ENCODE results near the gene HDLBP. TPM values are rescaled to one million over a fixed set of nuclear protein-coding genes. Genes with fewer than 3 reads are reported as not detected.

HDLBP gene
- total and polyA plus RNA-seq, 8 donors: 273 to 996 (median 749) TPM

DNA sequence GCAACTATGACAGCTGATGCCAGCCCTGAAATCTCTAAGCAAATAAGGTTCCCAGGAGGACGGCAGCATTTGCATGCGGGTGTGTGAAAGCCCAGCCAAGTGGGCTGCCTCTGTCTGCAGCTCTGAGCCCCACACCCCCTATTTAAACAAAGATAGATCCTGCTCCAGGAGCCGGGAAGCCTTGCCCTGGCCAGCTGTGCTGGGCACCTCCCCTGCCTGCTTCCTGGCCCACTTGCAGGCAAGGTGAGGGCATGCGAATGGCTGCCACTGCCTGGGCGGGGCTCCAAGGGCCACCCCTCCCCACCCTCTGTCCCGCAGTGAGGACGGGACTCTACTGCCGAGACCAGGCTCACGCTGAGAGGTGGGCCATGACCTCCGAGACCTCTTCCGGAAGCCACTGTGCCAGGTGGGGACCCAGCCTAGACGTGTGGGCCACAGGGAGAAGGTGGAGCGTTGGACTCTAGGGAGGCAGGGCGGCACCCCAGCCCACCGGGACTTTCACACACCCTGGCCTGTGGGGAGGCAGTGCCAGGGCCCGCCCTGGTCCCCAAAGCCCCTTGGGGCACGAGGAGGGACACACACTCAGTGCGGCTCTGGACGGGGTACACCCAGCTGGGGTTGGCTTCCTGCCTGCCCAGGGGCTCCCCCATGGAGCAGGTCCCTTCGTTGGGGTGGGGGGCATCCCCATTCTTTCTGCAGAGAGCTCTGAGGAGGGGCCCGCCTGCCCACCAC, 126.9 kb downstream of the HDLBP start, which contains the start of gene ANO7:
Gene ANO7, plus strand, starts transcription at position 317 of the 732 bp plus-strand sequence. CDS start 1,387 bp downstream, outside the sequence.
- ATAC-seq (peak in 2 of 4 donors; percentile 42 to 67), DNase-seq (peak in 1 of 6 donors; percentile 68), FAIRE-seq (no peak)
- intact Hi-C loops (cut with DNase I): no loop called here
- H3K27me3 ChIP-seq: no peaks in the 10 kb centered on the region
- 58 to 63% methylated on average over 20 to 21 of the region's 21 CpGs for whole genome bisulfite sequencing, 2 donors
- H3K4me1 ChIP-seq: no peaks in the 10 kb centered on the region
- H3K36me3 ChIP-seq: no peaks in the 10 kb centered on the region
- no peak within 1 kb of the TSS for H3K4me3 ChIP-seq
- no peaks in the 10 kb centered on the region for H3K9me3 ChIP-seq
- TF ChIP-seq, protein P1, sequence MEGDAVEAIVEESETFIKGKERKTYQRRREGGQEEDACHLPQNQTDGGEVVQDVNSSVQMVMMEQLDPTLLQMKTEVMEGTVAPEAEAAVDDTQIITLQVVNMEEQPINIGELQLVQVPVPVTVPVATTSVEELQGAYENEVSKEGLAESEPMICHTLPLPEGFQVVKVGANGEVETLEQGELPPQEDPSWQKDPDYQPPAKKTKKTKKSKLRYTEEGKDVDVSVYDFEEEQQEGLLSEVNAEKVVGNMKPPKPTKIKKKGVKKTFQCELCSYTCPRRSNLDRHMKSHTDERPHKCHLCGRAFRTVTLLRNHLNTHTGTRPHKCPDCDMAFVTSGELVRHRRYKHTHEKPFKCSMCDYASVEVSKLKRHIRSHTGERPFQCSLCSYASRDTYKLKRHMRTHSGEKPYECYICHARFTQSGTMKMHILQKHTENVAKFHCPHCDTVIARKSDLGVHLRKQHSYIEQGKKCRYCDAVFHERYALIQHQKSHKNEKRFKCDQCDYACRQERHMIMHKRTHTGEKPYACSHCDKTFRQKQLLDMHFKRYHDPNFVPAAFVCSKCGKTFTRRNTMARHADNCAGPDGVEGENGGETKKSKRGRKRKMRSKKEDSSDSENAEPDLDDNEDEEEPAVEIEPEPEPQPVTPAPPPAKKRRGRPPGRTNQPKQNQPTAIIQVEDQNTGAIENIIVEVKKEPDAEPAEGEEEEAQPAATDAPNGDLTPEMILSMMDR (IDR thresholded peaks at IDR 0.05): no peak
- H3K27ac ChIP-seq: no peak within 1 kb of the TSS

DNA sequence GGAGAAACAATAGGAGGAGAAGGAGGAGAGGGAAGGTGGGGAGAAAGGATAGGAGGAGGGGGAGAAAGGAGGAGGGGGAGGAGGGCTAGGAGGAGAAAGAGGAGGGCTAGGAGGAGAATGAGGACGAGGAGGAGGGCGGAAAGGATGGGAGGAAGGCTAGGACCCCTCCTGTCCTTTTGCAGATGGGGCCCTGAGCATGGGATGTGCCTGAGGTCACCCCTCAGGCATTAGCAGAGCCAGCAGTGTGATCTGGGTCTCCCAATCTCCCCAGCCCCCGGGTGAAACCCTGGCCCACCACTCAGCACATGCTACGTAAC, 127.6 kb downstream of the HDLBP start:
- no peaks in the 10 kb centered on the region for H3K4me1 ChIP-seq
- no peaks in the 10 kb centered on the region for H3K36me3 ChIP-seq
- intact Hi-C loops (cut with DNase I): no loop called here
- H3K27me3 ChIP-seq: no peaks in the 10 kb centered on the region
- no peaks in the 10 kb centered on the region for H3K9me3 ChIP-seq
- FAIRE-seq (no peak), ATAC-seq (no peak), DNase-seq (no peak)
- H3K4me3 ChIP-seq: no peak overlapping the region
- 60 to 70% methylated on average over 4 of the region's 4 CpGs for WGBS, 2 donors
- H3K27ac ChIP-seq: no peak overlapping the region
- TF ChIP-seq, protein P1 (IDR thresholded peaks at IDR 0.05): no peak

DNA sequence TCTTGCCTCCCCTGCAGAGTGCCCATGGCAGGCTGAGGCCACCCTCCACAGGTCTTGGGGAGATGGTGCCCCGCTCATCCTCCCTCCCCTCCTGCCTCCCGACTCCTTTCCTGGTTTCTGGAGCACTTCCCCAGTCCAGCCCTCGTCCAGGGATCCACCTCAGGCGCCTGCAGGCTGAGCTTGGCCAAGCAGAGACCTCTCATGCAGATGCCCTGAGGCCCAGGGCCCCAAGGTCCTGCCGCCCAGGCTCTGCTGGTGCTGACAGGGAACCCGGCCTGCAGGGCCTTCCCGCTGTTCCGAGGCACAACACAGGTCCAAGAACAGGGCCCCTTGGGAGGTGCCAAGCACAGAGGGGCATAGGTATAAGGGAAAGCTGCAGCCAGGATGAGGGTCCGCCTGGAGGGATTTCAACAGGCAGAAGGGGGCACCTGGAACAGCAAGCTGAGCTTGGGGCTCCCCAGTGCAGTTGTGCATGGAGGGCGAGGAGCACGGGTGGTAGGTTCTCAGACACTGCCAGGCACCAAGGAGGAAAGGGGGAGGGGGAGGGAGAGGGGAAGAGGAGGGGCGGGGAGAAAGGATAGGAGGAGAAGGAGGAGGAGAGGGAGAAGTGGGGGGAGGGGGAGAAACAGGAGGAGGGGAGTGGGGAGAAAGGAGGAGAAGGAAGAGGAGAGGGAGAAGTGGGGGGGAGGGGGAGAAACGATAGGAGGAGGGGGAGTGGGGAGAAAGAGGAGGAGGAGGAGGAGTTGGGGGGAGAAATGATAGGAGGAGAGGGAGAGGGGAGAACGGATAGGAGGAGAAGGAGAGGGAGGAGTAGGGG, 128.2 kb downstream of the HDLBP start:
- Histone ChIP-seq H3K4me1 (no peaks in the 10 kb centered on the region), H3K27ac (no peak overlapping the region), H3K27me3 (no peaks in the 10 kb centered on the region), H3K36me3 (no peaks in the 10 kb centered on the region), H3K4me3 (no peak overlapping the region), H3K9me3 (no peaks in the 10 kb centered on the region)
- peak in 1 of 6 donors; percentile 68 for DNase-seq
- intact Hi-C loops (cut with DNase I): no loop called here
- no peak for ATAC-seq
- FAIRE-seq: no peak
- 49 to 57% methylated on average over 14 of the region's 14 CpGs for WGBS, 2 donors
- TF ChIP-seq, protein P1 (IDR thresholded peaks at IDR 0.05): no peak

DNA sequence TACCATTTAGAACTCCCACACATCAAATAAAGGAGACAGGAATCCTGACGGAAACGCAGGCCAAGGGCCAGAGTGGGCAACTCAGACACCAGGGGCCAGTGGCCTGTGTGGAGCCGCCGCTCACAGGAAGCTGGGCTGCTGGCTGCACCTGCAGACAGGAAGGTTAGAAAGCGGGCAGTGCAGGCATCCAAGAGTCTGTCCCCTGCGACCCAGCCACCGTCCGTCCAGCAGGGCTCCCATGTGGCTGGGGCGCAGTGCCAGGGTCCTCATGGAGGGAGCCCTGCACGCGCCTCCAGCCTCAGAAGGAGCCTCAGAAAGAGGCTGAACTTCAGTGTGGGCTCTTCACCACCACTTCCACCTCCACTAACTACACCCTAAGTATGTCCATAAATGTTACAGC, 129.5 kb downstream of the HDLBP start:
- Histone ChIP-seq H3K36me3 (no peaks in the 10 kb centered on the region), H3K4me1 (no peaks in the 10 kb centered on the region), H3K9me3 (no peaks in the 10 kb centered on the region), H3K4me3 (no peak overlapping the region), H3K27me3 (no peaks in the 10 kb centered on the region), H3K27ac (no peak overlapping the region)
- WGBS, 2 donors: 71 to 89% methylated on average over 9 to 11 of the region's 11 CpGs
- intact Hi-C loops (cut with DNase I): no loop called here
- FAIRE-seq (no peak), DNase-seq (no peak), ATAC-seq (no peak)
- TF ChIP-seq, protein P1 (IDR thresholded peaks at IDR 0.05): no peak

DNA sequence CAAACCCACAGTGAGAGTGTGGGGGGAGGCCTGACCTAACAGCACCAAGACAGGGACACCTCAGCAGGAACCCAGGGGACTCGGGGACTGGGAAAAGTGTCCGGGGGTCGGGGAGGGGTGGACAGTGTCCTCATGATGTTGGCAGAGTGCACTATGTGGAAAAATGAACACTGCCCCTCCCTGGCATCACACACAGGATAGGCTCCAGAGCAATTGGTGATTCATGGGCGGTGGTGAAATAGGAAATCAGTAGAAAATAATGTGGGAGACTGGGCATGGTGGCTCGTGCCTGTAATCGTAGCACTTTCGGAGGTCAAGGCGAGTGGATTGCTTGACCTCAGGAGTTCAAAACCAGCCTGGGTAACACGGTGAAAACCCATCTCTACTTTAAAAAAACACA, 130.6 kb downstream of the HDLBP start:
- H3K27ac ChIP-seq: no peak overlapping the region
- 69 to 70% methylated on average over 9 of the region's 9 CpGs for WGBS, 2 donors
- no peaks in the 10 kb centered on the region for H3K9me3 ChIP-seq
- ATAC-seq: no peak
- DNase-seq: no peak
- no peaks in the 10 kb centered on the region for H3K27me3 ChIP-seq
- no peaks in the 10 kb centered on the region for H3K4me1 ChIP-seq
- TF ChIP-seq, protein P1 (IDR thresholded peaks at IDR 0.05): no peak
- FAIRE-seq: no peak
- H3K36me3 ChIP-seq: no peaks in the 10 kb centered on the region
- H3K4me3 ChIP-seq: no peak overlapping the region
- intact Hi-C loops (cut with DNase I): no loop called here

All from pancreas (tissue), 10 donors.